ENCODE data around the gene GPT2. TPM values are rescaled to one million over a fixed set of nuclear protein-coding genes. Genes with fewer than 3 reads are reported as not detected.
A peak's percentile ranks its signal among the peaks of the same experiment; 100 is the strongest.

The GPT2 gene
- total RNA-seq, 1 experiment from 2014 or later = 68.8 TPM

DNA sequence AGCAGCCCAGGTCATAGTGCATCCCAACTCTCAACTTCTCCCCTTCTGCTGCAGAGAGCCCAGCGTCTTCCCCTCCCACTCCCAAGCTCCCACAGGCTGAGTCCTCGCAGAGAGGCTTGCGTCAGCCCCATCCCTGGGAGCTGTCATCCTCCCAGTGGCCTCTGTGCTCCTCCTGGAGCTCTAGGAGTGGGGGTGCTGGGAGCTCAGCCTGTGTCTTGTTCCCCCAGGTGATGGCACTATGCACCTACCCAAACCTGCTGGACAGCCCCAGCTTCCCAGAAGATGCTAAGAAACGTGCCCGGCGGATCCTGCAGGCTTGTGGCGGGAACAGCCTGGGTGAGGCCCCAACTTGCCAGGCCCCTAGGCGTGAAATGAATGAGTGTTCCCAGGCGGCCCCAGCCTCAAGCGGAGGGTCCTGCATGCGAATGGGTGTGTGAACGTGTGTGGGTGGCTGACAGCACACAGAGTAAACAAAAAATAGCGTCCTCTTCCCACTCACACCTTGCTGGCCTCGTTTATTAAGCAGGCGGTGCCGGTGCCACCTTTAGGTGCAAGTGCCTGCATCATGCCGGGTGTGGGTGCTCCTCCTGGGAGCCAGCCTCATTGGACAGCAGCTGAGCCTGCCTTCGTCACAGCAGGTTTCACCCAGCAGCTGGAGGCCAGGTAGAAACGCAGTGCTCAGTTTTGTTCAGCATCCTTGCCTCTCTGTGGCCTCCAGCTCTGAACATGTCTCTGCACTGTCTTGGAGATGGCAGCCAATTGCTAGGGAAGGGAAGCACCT lies 16.5 kb downstream of the GPT2 start:
- H4K20me1 ChIP-seq (ENCODE audit: control insufficient read depth, insufficient read depth, insufficient read length) = no peaks in the 10 kb centered on the region
- no peak overlapping the region for H2BK20ac ChIP-seq (ENCODE audit: low read depth, low read length, poor library complexity, severe bottlenecking)
- peaks cover 8 to 12% of the 10 kb centered on the region in 2 experiments for H3K4me1 Mint-ChIP-seq
- no peak overlapping the region for H3K14ac ChIP-seq (ENCODE audit: insufficient read depth, low read length)
- no peak overlapping the region for H3K4me3 Mint-ChIP-seq
- H3K4ac ChIP-seq (ENCODE audit: low read depth, low read length) = no peak overlapping the region
- H3K9me3 ChIP-seq (ENCODE audit: control insufficient read depth, low read depth, low read length) = no peaks in the 10 kb centered on the region
- no peak overlapping the region for H2BK15ac ChIP-seq (ENCODE audit: low read depth, low read length)
- no peak overlapping the region for H3T11ph ChIP-seq (ENCODE audit: low read length)
- H3K27ac Mint-ChIP-seq = peak overlapping the region in 1 of 3 experiments; percentile 83; a peak in 2 of 7 replicates
- no peak overlapping the region for H2AFZ ChIP-seq (ENCODE audit: low read length)
- H3K9ac ChIP-seq (ENCODE audit: extremely low read depth, insufficient read length, low read length) = no peak overlapping the region
- TF ChIP-seq, protein P1, sequence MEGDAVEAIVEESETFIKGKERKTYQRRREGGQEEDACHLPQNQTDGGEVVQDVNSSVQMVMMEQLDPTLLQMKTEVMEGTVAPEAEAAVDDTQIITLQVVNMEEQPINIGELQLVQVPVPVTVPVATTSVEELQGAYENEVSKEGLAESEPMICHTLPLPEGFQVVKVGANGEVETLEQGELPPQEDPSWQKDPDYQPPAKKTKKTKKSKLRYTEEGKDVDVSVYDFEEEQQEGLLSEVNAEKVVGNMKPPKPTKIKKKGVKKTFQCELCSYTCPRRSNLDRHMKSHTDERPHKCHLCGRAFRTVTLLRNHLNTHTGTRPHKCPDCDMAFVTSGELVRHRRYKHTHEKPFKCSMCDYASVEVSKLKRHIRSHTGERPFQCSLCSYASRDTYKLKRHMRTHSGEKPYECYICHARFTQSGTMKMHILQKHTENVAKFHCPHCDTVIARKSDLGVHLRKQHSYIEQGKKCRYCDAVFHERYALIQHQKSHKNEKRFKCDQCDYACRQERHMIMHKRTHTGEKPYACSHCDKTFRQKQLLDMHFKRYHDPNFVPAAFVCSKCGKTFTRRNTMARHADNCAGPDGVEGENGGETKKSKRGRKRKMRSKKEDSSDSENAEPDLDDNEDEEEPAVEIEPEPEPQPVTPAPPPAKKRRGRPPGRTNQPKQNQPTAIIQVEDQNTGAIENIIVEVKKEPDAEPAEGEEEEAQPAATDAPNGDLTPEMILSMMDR (conservative IDR thresholded peaks at IDR 0.05) = no peak
- no peak overlapping the region for H2BK5ac ChIP-seq (ENCODE audit: insufficient read length, low read length)
- no peaks in the 10 kb centered on the region for H3K23me2 ChIP-seq (ENCODE audit: insufficient read length, low read depth, low read length, poor library complexity, severe bottlenecking)
- H3K79me2 ChIP-seq (ENCODE audit: insufficient read depth, low read length) = peaks cover 3% of the 10 kb centered on the region; the same call in 1 of the 2 replicates
- no peak overlapping the region for H3K18ac ChIP-seq (ENCODE audit: insufficient read length, low read depth, low read length)
- no peaks in the 10 kb centered on the region for H3K79me1 ChIP-seq (ENCODE audit: insufficient read depth, low read depth, low read length, poor library complexity, severe bottlenecking)
- H3K4me1 ChIP-seq (ENCODE audit: insufficient read depth, low read length) = no peaks in the 10 kb centered on the region
- no peak overlapping the region for H4K5ac ChIP-seq (ENCODE audit: insufficient read length, low read depth, low read length)
- H3K27me3 ChIP-seq (ENCODE audit: insufficient read depth, low read length) = no peaks in the 10 kb centered on the region
- H2AK5ac ChIP-seq (ENCODE audit: insufficient read length, low read length) = no peak overlapping the region
- H2BK12ac ChIP-seq (ENCODE audit: insufficient read length, low read depth, low read length) = no peak overlapping the region
- H3K9me3 Mint-ChIP-seq = no peaks in the 10 kb centered on the region
- WGBS (ENCODE audit: extremely low coverage, insufficient read length, low lambda C conversion rate) = no CpG with 5 or more reads among the region's 19 CpGs
- H3K27me3 Mint-ChIP-seq (ENCODE audit: low read depth) = no peaks in the 10 kb centered on the region
- H3K36me3 Mint-ChIP-seq (ENCODE audit: insufficient read depth in 1 of 3, low read depth in 3 of 3) = peaks cover 42 to 86% (median 72%) of the 10 kb centered on the region in 3 experiments; a peak in 6 of 7 replicates
- no peak overlapping the region for H3K56ac ChIP-seq (ENCODE audit: insufficient read length, low read depth, low read length)
- no peak overlapping the region for H2BK120ac ChIP-seq (ENCODE audit: low read depth, low read length, poor library complexity, severe bottlenecking)
- no peak overlapping the region for H4K8ac ChIP-seq (replicated peaks; ENCODE audit: insufficient read length, low read depth, low read length)
- no peak overlapping the region for H3K4me2 ChIP-seq (ENCODE audit: insufficient read depth, insufficient read length, low read length)
- DNase-seq = no peak
- no peak overlapping the region for H3K23ac ChIP-seq (ENCODE audit: insufficient read length, low read depth, low read length)
- no peak overlapping the region for H4K91ac ChIP-seq (ENCODE audit: insufficient read length, low read depth, low read length)
- no peak overlapping the region for H3K27ac ChIP-seq (ENCODE audit: insufficient read length, low read depth, low read length)
